ENCODE results near the gene DCAF15.
"Not testable (repeated sequence)": the region's sequence is repeated elsewhere in the genome, so short reads cannot be mapped to it uniquely, and the experiment has no call there.

The DCAF15 gene

DNA sequence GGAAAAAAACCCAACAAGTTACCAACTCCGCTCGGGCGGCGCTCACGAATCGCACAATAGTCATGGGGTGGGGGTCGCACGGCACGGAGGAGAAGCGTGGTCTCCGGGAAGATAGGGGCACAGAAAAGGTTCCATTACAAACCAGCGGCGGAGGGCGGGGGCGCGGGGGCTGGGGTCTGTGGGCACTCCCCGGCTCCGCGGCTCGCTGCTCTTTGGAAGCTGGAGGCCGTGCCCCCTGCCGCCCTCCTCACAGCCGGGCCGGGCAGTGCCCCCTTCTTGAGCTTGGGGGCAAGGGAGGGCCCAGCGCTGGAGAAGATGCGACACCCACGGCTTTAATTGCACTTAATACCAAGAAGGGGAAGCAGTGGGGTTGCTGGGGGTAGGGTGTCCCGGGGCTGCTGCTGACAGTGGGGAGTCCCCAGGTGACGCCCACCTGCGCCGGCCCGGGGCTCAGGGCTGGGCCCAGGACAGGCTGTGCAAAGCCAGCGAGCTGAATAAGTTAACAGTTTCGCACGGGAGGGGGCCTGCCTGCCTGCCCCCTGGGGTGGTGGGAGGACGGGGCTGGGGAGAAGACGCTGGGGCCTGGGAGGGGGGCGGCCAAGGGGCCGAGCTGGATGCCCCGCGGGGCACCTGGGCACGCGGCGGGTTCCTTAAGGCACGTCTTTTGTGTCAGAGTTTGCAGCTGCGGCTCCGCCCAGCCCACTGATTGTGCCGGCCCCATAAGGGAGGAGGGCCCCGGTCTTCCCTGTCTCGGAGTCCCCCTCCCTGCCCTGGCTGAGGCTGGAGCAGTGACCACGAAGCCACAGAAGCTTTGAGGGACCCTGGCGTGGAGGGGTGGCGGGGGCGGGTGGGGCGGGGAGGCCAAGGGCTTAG lies 9.8 kb downstream of the DCAF15 start:
- Mint-ChIP-seq H3K27ac (peak overlapping the region in 1 of 2 donors; percentile 71), H3K9me3 (no peaks in the 10 kb centered on the region), H3K4me1 (peaks cover 13% of the 10 kb centered on the region), H3K4me3 (no peak overlapping the region), H3K27me3 (no peaks in the 10 kb centered on the region)
- ATAC-seq, result peak; percentile 11
- DNase-seq, result no peak

DNA sequence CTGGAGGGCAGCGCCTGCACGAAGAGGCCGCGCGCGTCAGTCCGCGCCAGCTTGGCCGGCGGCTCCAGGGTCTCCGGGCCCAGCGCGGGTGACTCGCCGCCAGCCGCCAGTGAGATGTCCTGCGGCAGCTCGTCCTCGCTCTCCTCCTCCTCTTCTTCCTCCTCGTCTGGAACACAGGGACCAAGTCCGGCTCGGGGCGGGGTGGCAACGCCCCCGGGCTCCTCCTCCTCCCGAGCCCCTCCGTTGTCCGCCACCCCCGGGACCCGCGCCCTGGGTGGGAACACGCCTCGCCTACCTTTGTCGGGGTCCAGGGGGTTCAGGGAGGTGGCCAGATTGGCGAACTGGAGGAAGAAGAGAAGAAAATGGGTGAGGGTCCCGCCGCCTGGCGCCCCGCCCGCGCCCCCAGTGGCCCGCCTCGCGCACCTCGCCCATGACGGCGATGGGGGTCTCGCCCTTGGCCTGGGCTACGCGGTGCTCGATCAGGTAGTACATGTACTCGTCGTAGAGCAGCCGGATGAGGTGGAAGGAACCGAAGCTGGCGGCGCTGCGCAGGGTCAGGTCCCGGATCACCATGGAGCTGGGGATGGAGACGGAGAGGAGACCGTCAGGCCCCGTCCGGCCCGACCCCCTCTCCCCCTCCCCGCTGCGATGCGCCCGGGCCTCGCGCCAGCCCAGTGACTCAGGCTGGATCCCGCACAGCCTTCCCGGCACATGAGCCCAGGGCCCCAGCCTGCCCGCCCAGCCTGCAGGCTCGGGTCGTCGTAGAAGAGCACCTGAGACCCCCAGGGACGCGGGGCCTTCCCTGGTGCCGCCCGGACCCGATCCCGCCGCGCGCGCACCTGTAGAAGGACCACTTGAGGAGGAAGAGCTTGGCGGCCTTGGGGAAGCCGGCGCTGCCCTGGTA lies 10.6 kb downstream of the DCAF15 start:
- H3K4me1 Mint-ChIP-seq, result peaks cover 13% of the 10 kb centered on the region
- peak overlapping the region in 1 of 2 donors; percentile 42 for H3K27ac Mint-ChIP-seq
- no peak for DNase-seq
- H3K9me3 Mint-ChIP-seq, result no peaks in the 10 kb centered on the region
- ATAC-seq, result peak; percentile 13
- H3K4me3 Mint-ChIP-seq, result no peak overlapping the region
- H3K27me3 Mint-ChIP-seq, result no peaks in the 10 kb centered on the region

DNA sequence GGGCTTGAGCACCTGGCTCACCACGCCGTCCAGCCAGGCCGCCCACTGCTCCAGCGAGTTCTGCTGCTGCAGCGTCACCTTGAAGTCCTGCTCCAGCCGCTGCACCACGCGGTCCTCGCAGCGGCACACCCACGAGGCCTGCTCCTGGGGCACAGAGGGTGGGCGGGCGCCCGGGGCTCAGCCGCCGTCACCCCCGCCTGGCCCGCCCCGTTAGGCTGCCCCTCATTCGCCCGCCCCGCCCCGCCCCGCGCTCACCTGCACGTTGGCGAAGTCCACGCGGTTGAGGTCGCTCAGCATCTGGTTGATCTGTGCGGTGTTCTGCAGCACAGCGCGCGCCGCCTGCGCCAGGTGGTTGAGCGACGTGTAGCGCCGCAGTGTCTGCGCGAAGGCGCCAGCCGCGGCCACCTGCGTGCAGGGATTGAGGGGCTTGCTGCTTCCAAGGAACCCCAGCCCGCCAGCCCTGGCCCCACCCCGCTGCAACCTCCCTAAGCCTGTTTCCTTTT lies 11.3 kb downstream of the DCAF15 start:
- H3K4me1 Mint-ChIP-seq, result peaks cover 13% of the 10 kb centered on the region
- ATAC-seq, result peak; percentile 4
- peak overlapping the region in 1 of 2 donors; percentile 42 for H3K27ac Mint-ChIP-seq
- no peak overlapping the region for H3K4me3 Mint-ChIP-seq
- DNase-seq, result no peak
- no peaks in the 10 kb centered on the region for H3K9me3 Mint-ChIP-seq
- no peaks in the 10 kb centered on the region for H3K27me3 Mint-ChIP-seq

DNA sequence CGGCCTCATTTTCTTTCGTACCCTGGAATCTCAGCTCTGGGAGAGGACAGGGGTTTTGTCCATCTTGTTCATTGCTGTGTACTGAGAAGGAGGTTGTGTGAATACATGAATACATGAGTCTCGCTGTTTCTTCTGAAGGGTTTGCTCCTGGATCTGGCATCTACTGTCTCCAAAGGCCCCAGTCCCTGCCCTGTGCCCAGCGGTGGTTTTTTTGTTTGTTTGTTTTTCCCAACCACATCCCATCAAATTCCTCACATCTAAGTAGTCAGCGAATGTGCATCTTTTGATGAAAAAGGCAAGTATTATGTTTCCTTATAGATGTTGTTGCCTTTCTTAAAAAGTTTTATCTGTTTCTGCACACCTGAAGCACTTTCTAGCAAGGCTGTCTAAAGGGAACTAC lies 12.5 kb downstream of the DCAF15 start:
- peak overlapping the region in 1 of 2 donors; percentile 42 for H3K27ac Mint-ChIP-seq
- ATAC-seq, result no peak
- no peaks in the 10 kb centered on the region for H3K9me3 Mint-ChIP-seq
- no peak for DNase-seq
- no peak overlapping the region for H3K4me3 Mint-ChIP-seq
- H3K4me1 Mint-ChIP-seq, result peaks cover 4% of the 10 kb centered on the region
- no peaks in the 10 kb centered on the region for H3K27me3 Mint-ChIP-seq

DNA sequence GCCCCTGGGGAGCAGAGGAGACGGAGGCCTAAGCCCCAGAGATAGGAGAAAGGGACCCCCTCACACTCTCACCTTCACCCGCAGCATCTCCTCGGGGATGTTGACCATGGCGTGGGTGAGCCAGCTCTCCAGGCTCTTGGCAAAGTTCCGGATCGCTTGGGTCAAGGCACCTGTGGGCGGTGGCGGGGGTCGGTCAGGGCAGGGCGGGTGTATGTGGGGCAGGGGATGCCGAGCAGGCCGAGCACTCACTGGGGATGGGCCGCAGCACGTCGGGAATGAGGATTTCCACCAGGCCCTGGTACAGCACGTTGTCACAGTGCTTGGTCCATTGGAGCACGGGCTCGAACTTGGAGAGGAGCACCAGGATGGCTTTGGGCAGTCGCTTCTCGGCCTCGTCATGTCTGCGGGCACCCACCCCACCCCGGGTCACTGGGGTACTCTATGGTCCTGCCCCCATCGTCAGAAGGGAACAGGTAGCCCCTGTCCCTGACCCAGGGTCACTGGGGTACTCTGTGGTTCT lies 13.1 kb downstream of the DCAF15 start:
- no peaks in the 10 kb centered on the region for H3K27me3 Mint-ChIP-seq
- H3K27ac Mint-ChIP-seq, result no peak overlapping the region
- H3K4me3 Mint-ChIP-seq, result no peak overlapping the region
- ATAC-seq (peak; percentile 5), DNase-seq (no peak)
- H3K4me1 Mint-ChIP-seq, result peaks cover 3% of the 10 kb centered on the region
- no peaks in the 10 kb centered on the region for H3K9me3 Mint-ChIP-seq

DNA sequence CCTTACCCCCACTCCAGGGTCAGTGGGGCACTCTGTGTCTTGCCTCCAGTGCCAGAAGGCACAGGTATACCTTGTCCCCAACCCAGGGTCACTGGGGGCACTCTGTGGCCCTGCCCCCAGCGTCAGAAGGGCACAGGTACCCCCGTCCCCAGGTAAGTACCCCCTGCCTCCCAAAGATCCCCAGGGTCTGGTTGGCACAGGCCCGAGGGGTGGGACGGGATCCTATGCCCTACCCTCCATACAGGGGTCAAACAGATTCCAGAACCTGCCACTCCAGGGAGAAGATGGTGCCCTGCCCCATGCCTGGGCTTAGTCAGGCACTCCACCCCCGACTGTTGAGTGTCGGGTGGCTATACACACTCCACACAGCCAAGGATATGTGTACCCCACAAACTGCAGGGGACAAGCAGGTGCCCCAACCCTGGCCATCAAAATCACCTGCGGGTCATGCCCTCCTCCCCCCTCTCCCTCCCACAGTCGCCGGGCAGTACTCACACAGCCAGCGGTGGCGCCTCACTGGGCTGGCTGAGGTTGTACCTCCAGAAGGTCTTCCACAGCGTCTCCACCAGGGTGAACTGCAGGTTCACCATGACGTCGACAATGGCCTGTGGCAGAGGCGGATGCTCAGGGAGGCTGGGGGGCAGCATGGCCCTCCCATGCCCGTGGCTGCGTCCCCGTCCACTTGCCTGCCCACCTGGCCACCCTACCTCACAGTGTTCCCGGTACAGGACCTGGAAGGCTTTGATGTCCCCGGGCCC lies 13.8 kb downstream of the DCAF15 start:
- H3K9me3 Mint-ChIP-seq, result no peaks in the 10 kb centered on the region

DNA sequence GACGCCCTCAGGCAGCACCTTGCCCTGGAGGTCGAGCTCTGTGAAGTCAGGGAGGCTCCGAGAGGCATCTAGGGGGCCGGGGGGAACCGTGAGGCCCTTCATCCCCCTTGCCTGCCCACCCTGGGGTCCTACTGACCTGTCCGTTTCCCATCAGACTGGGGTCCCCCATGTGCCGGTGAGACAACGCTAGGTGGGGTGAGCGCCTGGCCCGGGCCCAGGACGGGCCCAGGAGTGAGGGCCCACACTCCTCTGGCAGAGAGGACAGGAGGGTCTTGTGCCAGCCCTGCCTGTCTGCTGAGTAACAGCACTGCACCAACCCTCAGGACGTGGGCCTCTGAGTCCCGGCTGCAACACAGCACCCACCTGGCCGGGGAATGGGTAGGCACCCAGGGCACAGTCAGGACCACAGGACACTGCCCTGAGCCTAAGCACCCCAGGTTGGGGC lies 14.4 kb downstream of the DCAF15 start:
- H3K9me3 Mint-ChIP-seq, result no peaks in the 10 kb centered on the region
- H3K4me1 Mint-ChIP-seq, result no peaks in the 10 kb centered on the region
- no peak for ATAC-seq
- no peaks in the 10 kb centered on the region for H3K27me3 Mint-ChIP-seq
- no peak overlapping the region for H3K27ac Mint-ChIP-seq
- H3K4me3 Mint-ChIP-seq, result no peak overlapping the region
- no peak for DNase-seq

More for the DNA sequence above, 13.8 kb downstream of the DCAF15 start:
- Mint-ChIP-seq H3K4me3 (no peak overlapping the region), H3K4me1 (no peaks in the 10 kb centered on the region), H3K27ac (no peak overlapping the region), H3K27me3 (no peaks in the 10 kb centered on the region)
- ATAC-seq, result peak; percentile 18
- no peak for DNase-seq

DNA sequence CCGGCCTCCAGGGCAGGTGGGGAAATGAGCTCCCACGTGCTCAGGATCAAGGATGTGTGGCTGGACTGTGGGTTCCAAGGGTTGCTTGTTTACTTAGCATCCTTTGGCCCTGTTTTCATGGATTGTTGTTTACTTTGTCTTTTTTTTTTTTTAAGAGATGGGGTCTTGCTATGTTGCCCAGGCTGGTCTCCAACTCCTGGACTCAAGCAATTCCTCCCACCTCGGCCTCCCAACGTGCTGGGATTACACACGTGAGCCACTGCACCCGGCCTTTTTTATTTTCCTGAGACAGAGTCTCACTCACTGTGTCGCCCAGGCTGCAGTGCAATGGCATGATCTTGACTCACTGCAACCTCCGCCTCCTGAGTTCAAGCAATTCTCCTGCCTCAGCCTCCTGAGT lies 14.9 kb downstream of the DCAF15 start:
- peak overlapping the region; percentile 63 to 81 for H3K27ac Mint-ChIP-seq
- H3K27me3 Mint-ChIP-seq, H3K9me3 Mint-ChIP-seq: not testable (repeated sequence)

DNA sequence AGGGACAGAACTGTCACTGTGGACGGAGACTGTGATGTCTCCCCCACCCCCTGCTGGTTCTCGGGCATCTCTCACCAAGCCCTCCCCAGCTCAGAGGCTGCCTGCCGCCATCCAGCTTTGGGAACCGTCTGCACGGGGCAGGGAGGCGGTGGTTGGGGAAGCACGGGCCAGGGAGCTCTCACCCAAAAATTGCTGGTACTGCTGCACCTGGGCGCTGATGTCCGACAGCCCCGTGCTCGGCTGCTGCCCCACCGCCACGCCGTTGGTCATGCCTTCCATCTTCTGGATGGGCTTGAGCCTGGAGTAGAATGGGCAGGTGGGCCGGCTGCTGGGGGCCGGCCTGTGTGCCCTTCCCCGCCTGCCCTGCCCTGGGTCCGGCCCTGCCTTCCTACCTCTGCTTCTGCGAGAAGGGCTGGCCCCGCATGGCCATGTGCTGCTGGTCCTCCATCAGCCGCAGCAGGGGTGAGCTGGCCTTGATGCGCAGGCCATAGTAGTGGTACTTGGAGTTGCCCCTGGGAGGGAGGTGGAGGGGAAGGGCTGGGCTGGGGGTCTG lies 16.1 kb downstream of the DCAF15 start:
- Mint-ChIP-seq H3K27me3 (no peaks in the 10 kb centered on the region), H3K4me1 (no peaks in the 10 kb centered on the region)
- ATAC-seq, result no peak

More for the DNA sequence above, 14.9 kb downstream of the DCAF15 start:
- not testable (repeated sequence) for ATAC-seq, H3K4me3 Mint-ChIP-seq, DNase-seq, H3K4me1 Mint-ChIP-seq

DNA sequence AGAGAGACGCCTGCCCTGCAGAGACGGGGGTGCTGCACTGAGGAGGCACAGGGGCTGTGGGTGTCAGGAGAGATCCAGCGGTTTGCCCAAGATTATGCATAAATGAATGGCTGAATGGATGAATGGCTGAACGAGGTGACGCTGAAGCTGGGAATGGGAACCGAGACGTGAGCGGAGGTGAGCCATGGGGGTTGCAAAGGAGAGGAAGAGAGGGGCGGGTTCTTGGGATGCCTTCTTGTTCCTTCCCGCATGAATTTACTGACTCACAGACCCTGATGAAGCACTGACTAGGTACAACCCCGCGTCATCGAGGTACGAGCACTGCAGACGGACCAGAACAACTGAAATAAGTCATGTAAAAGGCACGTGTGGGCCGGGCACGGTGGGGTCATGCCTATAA lies 16.7 kb downstream of the DCAF15 start:
- Mint-ChIP-seq H3K27ac (no peak overlapping the region), H3K4me3 (no peak overlapping the region), H3K4me1 (peaks cover 4% of the 10 kb centered on the region), H3K9me3 (no peaks in the 10 kb centered on the region), H3K27me3 (no peaks in the 10 kb centered on the region)
- DNase-seq (no peak), ATAC-seq (no peak)

More for the DNA sequence above, 16.1 kb downstream of the DCAF15 start:
- Mint-ChIP-seq H3K9me3 (no peaks in the 10 kb centered on the region), H3K4me3 (no peak overlapping the region), H3K27ac (no peak overlapping the region)
- DNase-seq, result no peak

DNA sequence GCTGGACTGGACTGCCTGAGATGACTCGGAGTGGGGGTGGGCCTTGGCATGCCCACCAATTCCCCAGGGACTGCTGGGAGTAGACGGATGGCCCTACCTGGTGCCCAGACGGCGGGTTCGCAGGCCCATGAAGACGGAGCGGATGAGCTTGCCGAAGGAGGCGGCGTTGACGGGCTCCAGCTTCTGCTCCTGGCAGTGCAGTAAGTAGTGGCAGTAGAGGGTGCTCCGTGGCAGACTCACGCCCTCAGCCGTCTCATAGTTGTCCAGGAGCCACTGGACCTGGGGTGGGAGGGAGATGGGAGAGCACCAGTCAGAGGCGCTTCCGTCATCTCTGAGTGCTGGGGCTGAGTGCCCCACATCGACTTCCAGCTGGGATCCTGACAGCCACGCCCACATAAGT lies 17.6 kb downstream of the DCAF15 start:
- Mint-ChIP-seq H3K27me3 (no peaks in the 10 kb centered on the region), H3K4me3 (no peak overlapping the region), H3K4me1 (peaks cover 11% of the 10 kb centered on the region), H3K9me3 (no peaks in the 10 kb centered on the region), H3K27ac (no peak overlapping the region)
- no peak for DNase-seq
- no peak for ATAC-seq

DNA sequence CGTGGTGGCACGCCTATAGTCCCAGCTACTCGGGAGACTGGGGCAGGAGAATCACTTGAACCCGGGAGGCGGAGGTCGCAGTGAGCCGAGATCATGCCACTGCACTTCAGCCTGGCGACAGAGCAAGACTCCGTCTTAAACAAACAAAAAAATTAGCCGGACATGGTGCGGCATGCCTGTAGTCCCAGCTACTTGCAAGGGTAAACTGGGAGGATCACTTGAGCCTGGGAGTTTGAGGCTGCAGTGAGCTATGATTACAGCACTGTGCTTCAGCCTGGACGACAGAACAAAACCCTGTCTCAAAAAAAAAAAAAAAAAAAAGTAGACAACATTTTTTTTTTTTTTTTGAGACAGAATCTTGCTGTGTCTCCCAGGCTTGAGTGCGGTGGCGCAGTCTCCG lies 19.6 kb downstream of the DCAF15 start:
- H3K4me1 Mint-ChIP-seq, result peaks cover 11% of the 10 kb centered on the region
- not testable (repeated sequence) for ATAC-seq, H3K4me3 Mint-ChIP-seq, H3K9me3 Mint-ChIP-seq, H3K27ac Mint-ChIP-seq, DNase-seq, H3K27me3 Mint-ChIP-seq

DNA sequence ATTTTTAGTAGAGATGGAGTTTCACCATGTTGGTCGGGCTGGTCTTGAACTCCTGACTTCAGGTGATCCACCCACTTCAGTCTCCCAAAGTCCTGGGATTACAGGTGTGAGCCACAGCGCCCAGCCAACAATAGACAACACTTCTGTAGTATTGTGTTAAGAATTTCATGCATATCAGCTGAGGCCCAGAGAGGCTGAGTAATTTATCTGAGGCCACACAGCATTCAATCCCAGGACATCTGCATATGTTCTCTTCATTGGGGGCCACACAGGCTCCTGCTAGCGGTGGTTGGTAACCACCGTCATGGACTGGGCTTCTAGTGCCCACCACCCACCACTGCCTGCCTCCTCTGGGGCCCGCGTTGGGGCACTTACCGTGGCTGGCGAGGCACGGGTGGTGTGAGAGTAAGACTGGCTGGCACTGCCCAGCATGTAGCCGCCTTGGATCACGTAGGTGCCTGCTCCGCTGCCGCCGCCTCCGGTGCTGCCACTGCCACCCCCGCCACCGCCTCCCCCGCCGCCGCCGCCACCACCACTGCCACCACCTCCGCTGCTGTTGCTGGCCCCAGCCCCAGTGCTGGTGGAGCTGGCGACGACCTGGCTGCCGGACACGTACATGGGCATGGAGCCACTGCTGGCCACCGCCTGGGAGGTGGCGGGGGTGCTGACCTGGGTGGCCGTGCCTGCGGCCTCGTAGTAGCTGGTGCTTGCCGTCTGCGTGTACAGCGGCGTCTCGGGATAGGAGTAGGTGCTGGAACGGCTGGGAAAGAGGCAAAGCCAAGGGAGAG lies 20.3 kb downstream of the DCAF15 start:
- Mint-ChIP-seq H3K27me3 (no peaks in the 10 kb centered on the region), H3K4me3 (no peak overlapping the region), H3K9me3 (no peaks in the 10 kb centered on the region), H3K4me1 (peaks cover 11% of the 10 kb centered on the region), H3K27ac (no peak overlapping the region)
- DNase-seq (no peak), ATAC-seq (no peak)

DNA sequence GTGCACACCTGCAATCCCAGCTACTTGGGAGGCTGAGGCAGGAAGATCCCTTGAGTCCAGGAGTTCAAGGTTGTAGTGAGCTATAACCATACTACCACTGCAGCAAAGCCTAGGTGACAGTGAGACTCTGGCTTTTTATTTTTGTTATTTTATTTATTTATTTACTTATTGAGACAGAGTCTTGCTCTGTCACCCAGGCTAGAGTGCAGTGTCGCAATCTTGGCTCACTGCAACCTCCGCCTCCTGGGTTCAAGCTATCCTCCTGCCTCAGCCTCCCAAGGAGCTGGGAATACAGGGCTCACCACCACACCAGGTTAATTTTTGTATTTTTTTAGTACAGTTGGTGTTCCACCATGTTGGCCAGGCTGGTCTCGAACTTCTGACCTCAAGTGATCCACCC lies 21.2 kb downstream of the DCAF15 start:
- H3K27me3 Mint-ChIP-seq, H3K9me3 Mint-ChIP-seq, DNase-seq, H3K4me3 Mint-ChIP-seq, H3K27ac Mint-ChIP-seq, ATAC-seq: not testable (repeated sequence)
- H3K4me1 Mint-ChIP-seq, result peaks cover 19% of the 10 kb centered on the region

Measured in stimulated activated naive CD8-positive, alpha-beta T cell treated with anti-CD3 and anti-CD28 coated beads, Interleukin-15, amount 100 ng/mL, for 72 hours (primary cell).